HG03064 (cell line): ENCODE measurements around the gene FGF14.
"Not testable (repeated sequence)": the region's sequence is repeated elsewhere in the genome, so short reads cannot be mapped to it uniquely, and the experiment has no call there.

Source experiments
- ATAC-seq: cut with Tn5 transposase; IDR thresholded peaks from one replicate; pipeline ENCODE4 v1.9.1; 2021; ENCODE audit warnings: low read depth; ENCODE audit not compliant: unreplicated experiment

The FGF14 gene

DNA sequence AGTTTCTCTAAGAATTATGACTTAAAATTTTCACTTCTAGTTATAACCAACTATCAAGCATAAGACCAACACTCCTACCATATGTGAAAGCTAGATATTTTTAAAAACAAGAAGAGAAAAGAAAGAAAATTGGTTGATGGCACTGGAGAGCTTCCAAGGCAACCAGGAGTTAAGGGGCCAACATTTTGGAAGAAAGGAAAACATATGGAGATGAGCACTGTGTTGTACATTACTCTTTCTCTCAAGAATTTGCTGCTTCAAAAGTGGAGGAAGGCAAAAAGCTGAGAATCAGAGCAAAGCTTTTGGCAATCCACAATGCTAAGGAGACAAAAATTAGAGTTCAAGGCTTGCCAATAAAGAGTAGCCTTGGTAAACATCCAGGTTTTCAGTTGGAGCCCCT, 503.2 kb downstream of the FGF14 start:
- ATAC-seq, result no peak

DNA sequence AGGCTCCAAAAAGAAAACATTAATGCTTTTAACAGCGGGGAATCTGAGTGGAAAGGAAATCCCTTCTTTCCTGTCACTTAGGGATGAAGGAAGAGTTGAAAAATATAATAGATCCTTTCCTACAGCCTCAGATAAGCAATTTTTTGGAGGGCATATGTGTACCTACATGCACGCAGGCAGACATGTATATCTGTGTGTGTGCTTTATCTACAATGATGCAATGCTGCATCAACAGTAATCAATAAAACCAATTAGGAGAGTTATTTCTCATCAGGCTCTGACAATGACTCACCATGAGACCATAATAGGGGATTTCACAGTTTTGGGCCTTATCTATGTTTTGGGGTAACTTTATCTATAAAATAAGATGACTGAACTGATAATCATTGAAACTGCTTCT, 505.3 kb downstream of the FGF14 start:
- no peak for ATAC-seq

DNA sequence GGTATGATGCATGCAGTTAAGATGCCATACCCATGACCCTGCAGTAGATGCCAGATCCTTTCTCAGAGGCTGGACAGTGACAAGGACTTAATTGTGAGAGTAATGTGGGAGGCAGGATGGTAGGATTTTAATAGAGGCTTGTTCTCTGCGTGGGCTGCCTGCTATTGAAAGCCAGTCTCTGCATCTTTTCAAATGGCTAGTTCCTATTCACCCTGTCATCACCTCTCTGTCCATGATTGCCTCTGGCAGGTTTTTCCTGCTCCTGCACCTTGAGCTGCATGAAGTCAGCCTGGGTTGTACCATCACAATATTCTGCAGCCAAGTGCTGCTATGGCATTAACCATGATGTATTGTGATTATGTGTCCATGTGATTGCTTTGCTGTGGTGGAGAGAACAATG, 508.8 kb downstream of the FGF14 start:
- no peak for ATAC-seq

DNA sequence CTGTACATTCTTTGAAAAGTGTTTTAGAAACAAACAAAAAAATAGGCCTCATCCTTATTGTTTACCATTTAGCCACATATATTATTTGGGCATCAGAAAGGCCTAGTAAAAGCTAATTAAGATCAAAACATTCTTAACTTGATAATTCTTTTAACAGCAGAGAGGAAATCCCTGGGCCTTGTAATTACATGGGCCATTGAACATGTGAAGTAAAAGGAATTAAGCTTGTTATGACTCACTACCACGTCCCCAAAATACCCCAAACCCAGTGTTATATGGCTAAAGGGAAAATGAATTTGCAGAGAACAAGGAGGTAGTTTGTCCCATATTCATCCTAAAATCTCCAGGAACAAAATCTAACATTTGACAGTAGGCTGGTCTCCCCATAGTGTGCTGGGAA, 509.6 kb downstream of the FGF14 start:
- ATAC-seq, result no peak

DNA sequence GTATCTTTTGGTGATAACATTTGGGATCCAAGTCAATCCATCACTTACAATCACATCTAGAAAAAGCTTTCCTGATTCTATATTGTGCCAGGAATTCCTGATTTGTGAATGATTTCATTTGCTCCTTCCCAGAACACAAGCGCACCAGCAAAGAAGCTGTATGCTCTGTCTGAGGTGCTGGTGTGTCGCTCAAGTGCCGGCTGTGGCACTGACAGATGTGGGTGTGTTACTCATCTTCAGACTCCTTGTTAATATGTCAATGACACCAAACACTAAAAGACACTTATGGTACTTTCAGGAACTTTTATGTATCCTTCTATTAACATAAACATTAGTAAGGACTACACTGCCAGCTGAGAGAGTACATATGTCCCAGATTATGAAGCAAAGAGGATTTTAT, 520.3 kb downstream of the FGF14 start:
- no peak for ATAC-seq

DNA sequence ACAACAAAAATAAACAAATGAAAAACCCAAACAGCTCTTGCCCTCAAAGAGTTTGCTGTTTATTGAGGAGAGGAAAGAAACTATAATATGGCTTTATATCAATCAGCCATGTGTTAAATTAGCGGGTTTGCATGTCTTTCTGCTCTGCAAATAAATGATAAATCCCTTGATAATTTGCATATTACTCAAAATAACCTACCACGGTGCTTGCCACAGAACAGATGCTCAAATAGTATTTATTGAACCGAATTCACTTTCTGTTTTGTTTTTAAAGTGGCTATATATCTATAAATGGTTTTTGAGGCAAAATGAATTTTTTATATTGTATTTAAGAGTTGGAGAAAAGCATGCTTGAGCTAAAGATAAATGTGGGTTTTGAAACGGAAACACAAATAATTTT, 521.3 kb downstream of the FGF14 start:
- ATAC-seq, result no peak

DNA sequence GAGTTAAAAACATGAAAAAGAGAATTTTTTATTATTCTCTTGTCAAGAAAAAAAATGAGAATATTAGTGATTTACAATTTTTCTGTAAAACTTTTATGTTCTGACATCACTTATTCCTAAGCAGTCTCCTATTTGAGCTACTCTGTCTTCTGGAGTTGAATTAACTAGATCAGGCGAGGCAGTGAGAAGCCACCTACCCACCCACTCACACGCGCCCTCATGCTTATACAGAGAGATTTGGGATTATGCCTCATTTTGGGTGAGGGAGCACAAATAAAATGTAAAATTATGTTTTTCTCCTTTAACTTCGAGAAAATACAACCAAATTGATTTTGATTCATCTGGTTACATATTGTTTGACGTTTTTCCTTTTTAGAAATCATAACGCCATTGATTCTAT, 524.9 kb downstream of the FGF14 start:
- ATAC-seq, result no peak

DNA sequence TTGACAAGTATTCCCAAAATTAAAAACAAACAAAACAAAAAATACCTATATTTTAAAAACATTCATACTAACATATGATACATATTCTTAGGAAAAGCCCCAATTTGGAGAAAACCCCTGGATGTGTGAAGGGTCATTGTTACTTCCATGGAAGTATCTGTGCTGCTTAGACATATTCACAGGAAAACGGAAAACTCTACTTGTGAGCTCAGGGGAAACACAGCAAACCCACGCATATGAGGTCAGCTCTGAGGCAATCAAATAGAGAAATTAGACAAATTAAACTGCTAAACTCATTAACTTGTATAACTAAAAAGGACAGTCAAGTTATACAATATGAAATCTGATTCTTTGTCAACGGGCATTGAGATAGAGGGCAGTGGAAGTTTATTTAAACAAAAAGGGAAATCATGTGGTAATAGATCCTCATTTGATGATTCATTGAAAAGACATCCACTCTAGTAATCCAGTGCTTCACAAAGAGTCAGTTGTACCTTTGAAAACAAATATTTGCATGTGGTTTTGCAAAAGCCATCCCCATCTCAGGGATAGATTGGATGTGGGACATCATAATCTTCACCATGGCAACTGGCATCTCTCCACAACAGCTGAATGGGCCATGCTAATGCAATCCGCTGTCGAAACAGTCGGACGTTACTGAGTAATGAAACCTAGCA, 526.0 kb downstream of the FGF14 start:
- no peak for ATAC-seq

DNA sequence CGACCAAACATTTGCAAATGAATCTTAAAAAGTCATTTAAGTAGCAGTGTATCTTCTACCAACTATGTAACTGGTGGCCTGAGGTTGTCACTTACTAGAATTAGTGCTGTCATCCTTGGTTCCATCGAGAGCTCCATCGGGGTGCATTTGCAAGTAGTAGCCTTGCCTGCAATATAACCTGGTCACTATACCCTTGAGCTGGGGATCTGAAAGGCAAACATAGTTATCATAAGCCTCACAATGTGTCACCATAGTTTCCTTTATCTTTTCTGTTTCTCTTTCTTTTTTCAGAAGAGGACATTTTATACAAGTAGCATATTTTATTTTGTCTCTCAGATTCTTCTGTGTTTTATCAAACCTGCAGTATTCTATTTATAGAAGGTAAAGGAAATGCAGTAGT, 526.8 kb downstream of the FGF14 start:
- no peak for ATAC-seq

DNA sequence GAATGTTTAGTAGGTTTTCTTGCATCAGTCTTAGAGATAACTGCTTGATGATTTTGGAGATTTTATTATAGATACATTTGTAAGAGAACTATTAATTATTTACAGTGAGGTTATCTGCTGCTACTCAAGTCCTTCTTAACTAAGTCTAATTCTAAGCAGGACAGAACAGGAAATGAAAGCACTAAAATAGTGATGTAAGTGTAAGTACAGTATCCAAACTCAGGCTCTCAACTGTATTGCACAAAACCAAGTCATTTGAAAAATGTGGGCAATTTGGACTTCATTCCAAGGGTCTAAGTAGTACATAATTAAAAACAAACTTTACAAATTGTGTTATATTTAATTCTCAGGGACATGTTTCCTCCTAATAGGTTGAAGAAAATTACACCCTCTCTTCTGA, 532.3 kb downstream of the FGF14 start:
- no peak for ATAC-seq

DNA sequence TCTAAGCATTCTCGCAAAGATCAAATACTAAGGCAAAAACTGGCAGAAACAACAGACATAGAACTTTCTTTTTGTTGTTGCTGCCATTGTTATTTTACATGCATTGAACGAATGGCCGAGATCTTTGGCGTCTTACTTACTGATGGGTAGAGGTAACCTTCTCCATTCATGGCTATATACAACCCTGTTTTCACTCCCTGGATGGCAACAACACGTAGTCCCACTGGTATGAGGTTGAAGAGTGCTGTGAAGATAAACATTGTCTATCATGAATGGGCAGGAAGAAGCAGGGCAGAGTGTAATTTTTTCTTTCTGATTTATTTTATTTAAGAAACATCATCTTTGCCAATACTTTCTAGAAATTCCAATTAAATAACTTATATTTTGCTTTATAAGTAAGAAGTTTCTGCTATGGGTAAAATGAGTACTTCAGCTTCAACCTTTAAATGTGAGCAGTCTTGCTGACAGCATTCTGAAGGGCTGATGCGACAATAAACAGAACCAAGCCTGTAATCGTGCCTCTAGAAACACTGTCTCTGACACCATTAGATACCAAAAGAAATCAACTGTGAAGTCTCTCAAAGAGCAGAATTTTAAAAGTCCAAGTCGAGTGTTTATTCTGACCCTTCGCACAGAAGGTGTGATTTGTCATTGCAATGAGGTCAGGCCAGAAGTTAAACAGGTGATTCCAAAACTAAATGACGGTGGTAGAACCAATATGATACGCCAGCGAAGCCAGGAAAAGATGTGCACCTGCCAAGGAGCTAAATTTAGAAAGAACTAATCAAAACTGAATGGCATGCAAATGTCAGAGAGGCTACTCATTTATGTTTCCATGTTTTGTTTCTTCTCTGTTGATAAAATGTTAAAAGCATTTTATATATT, 533.0 kb downstream of the FGF14 start:
- no peak for ATAC-seq

DNA sequence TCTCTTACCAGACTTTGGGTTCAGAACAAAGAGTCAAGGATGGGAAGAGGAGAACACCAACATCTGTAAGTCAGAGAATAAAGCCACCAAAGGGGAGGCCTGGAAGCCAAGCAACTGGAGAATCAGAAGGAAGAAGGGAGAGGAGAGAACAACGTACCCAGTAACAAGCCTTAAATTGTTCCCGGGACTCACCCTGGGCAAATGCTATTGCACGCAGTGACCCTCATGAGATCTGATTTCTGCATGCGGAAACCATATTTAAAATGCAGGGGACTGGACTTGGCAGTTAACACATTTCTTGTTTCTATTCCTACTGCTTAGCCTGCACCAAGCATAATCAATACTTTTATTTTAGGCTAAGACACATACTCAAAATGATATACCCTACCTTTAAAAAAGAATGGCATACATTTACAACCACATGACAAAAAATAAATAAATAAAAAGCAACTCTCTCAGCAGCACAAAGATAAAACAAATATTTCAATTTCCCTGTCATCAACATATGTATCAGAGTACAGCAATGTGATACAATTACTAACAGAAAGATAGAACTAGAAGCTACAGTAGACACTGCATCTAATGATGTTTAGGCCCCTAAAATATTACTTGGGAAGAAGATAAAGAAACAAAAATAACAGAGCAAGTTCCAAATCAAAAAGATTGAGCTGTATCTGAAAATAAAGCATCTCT, 534.8 kb downstream of the FGF14 start:
- ATAC-seq, result no peak

DNA sequence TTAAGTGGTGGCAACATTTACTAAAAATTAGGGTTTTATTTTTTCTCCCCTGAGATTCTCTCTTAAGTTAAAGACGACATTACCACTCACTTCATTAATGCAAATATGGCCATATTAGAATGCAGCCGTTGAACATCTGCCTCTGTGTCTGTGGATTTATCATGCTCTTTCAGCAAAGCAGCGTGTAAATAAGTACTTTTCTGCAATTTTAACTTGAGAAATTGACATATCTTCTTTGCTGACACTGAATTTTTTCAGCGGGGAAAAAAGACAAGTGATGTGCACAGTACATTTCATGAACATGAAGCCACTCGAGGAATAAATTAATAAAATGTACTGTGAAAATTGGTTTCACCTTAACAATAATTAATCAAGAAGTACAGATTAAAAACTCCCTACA, 543.0 kb downstream of the FGF14 start:
- ATAC-seq, result no peak

DNA sequence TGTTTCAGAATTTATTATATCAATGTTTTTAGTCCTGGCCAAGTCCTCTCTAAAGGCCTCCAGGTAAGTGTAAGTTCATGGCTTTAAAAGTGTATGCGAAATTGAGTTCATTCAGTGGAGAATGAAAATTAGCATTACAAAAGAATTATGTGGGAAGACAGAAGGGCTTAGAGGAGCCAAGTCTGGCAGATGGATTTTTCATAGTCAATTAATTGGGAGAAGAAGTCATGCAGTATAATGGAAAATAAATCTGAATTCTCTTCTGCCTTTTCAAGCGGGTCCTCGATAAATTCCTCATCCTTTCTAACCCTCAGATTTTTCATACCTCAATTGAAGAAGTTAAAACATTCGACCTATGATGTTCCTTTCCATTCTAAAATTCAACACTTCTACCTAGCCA, 555.1 kb downstream of the FGF14 start:
- ATAC-seq, result no peak

DNA sequence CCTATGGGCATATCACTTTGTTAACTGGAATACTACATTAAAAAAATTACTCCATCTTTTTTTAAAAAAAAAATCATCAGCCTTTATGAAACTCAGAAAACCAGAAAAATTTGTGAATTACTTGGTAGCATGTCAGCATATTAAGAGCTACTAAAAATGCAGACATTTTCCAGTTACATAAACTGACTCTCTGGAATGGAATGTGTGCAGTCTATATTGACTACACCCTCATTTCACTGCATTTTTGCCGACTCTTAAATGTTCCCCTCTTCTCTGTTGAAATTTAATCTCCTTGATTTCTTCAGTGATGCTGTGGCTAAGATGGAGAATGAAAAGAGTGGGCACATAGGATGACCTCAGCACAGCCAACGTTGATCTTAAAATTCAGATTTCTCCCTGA, 555.6 kb downstream of the FGF14 start:
- no peak for ATAC-seq

DNA sequence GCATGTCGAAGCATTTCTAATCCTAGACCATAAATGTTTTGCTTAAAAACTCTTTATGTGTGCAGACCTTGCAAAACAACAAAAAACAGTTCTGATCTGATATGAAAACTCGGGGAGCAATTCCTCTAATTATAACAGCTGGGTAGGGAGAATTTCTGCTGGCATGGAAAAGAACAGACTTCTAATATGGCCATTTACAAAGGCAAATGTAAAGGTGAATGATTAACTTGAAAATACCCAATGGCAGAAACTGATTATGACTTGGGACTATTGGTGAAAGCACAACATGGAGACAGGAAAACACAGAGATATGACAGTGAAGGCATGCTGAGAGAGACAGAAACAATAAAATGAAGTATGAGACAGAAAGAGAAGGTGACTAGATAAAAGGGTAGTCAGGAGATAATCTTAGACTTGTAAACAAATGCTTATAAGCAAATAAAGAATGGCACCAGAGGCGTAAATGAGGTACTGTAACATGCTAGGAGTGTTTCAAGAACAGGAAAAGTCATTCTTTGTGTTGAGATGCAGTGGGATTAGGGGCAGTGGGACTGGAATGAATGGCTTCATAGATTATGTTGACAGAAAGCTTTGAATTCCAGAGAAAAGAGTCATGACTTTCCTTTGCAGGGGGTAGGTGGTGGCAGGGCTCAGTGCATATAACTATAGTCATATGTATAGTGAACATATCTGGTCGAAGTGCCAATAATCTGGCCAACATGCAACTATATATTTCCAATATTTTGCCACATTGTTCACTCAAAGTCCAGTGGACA, 556.4 kb downstream of the FGF14 start:
- ATAC-seq, result no peak

DNA sequence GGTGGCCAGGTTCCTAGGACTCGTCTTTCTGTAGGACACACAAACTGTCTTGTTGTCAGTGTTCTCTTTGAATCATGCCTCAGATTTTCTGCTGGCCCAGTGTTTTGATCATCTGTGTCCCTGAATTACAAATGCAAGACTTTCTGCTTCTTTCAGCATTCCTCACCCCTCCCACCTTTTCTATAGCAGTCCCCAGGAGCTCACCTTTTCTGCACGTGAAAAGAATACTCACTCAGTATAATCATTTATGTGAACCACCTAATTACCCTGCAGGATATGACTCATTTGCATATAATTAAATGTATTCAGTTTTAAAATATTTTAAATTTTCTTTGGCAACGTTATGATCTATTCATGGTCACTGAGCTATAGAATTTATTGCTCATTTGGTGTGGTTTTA, 560.1 kb downstream of the FGF14 start:
- ATAC-seq, result no peak

DNA sequence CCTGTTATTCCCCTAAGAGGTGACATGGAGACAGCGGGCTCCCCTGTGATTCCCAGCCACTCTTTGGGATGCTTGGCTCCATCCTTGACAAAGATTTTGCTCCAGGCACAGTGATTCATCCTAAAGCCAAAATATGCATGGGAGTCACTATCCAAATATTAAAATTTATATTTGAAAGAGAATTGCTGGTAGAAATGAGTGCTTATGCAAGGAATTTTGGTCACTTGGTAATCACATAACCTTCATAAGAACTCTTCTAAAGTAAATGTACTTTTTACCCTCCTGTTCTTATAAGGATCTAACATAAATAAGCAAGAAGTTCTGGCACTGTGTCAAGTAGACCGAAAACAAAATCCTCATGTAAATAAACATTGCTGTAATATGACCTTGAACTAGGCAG, 563.5 kb downstream of the FGF14 start:
- ATAC-seq, result no peak

DNA sequence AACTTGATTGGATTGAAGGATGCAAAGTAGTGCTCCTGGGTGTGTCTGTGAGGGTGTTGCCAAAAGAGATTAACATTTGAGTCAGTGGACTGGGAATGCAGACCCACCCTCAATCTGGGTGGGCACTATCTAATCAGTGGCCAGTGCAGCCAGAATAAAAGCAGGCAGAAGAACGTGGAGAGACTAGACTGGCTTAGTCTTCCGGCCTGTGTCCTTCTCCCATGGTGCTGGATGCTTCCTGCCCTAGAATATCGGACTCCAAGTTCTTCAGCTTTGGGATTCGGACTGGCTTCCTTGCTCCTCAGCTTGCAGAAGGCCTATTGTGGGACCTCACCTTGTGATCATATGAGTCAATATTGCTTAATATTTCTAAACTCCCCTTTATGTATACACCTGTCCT, 564.1 kb downstream of the FGF14 start:
- not testable (repeated sequence) for ATAC-seq

DNA sequence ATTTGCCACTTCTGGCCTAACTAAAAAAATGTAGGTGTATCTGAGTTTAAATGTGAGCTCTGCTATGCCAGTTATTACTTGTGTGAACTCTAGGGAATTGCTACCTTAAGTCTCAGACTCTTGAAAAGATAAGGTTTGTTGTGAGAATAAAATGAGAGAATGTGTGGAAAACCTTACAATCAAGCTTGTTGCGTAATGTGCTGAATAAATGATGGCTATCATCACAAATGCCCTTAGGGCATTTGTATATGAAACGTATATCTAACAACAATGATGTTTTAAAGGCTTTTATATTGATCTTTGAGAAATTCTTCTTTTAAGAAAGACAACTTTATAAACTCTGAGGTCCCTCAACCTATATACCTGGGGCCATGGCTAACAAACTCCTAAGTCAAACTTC, 564.6 kb downstream of the FGF14 start:
- no peak for ATAC-seq

DNA sequence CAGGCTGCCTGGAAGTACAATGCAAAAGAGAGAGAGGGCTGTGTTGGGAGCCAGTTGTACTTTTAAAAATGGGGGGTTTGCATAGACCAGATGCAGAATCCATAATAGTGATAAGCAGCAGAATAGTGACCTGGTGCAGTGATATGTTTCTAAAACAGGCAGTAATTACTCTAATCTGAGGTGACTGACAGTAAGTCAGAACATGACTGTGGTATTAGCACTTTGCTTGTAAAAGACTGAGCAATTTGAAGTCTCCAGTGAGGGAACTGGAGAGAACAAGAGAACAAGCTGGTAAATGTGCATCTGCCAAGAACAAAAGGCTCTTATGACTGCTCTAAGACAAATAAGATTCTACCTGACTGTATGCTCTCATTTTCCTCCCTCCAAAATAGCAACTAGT, 565.9 kb downstream of the FGF14 start:
- no peak for ATAC-seq
